NCI-H2029 (cell line): Measurements from ENCODE around the gene SUPT6H.
A peak's percentile ranks its signal among the peaks of the same experiment; 100 is the strongest.
"Not testable (repeated sequence)": the region's sequence is repeated elsewhere in the genome, so short reads cannot be mapped to it uniquely, and the experiment has no call there.

Experiments used
- DNase-seq: peaks from one replicate; lab custom pipeline; 2025; lab: John Stamatoyannopoulos, UW

SUPT6H gene

DNA sequence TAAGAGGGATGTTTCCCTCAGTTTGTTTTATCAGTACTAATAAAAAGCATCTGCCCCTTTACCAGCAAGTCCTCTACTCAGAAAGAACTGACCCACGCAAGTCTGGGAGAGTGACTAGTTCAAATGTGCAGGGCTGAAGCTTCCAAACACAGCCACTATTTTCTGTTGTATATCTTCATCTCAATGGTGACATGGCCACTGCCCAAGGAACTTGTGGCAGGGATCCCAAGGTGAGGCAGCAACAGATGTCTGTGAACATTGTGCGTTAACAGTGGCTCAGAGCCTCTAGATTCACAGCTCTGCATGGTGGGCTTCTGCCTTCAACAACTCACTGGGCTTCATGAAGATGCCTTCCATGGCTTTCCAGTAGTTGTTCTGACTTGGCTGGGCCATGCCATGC, 13.3 kb upstream of the SUPT6H start:
- DNase-seq, result no peak

DNA sequence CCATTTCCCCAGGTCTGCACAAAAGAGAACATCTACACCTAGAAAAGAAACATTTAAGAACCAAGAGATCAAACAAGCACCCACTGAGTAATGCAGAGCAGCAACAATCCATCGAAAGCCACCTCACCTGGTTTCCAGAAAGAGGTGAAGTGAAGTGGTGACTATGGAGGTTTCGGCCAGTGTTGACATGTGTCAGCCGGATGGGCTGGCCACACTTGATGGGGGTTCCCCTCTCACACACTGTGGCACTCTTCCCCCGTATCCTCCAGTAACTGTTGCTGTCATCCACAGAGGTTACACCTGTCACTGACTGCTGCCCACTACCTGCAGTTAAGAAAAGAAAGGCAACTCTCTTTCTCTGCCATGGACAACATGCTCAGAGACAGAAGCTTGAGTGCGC, 6.8 kb upstream of the SUPT6H start:
- DNase-seq, result no peak

DNA sequence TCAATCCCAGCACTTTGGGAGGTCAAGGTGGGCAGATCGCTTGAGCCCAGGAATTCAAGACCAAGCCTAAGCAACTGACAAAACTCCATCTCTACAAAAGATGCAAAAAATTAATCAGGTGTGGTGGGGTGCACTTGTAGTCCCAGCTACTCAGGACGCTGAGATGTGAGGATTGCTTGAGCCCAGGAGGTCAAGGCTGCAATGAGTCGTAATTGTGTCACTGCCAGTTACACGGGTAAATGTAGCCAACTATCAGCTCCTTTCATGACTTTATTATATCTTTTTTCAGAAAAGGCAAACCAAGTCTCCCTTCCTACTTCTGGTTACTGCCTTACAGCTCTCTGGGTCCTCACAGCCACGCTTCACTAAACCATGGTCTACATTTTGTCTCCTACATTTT, 4.2 kb upstream of the SUPT6H start:
- no peak for DNase-seq

DNA sequence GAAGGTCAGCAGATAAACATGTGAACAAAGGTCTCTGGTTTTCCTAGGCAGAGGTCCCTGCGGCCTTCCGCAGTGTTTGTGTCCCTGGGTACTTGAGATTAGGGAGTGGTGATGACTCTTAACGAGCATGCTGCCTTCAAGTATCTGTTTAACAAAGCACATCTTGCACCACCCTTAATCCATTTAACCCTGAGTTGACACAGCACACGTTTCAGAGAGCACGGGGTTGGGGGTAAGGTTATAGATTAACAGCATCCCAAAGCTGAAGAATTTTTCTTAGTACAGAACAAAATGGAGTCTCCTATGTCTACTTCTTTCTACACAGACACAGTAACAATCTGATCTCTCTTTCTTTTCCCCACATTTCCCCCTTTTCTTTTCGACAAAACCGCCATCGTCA, 3.7 kb upstream of the SUPT6H start:
- not testable (repeated sequence) for DNase-seq

DNA sequence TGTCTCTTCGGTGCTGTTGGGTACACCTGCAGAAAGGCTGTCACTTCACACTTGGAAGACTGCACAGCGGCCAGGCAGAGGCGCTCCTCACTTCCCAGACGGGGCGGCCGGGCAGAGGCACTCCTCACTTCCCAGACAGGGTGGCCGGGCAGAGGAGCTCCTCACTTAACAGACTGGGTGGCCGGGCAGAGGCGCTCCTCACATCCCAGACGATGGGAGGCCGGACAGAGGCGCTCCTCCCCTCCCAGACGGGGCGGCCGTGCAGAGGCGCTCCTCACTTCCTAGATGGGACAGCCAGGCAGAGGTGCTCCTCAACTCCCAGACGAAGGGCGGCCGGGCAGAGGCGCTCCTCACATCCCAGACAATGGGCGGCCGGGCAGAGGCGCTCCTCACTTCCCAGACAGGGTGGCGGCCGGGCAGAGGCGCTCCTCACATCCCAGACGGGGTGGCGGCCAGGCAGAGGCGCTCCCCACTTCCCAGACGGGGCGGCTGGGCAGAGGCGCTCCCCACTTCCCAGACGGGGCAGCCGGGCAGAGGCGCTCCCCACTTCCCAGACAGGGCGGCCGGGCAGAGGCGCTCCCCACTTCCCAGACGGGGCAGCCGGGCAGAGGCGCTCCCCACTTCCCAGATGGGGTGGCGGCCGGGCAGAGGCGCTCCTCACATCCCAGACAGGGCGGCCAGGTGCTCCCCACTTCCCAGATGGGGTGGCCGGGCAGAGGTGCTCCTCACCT, 3.1 kb upstream of the SUPT6H start:
- DNase-seq, result not testable (repeated sequence)

DNA sequence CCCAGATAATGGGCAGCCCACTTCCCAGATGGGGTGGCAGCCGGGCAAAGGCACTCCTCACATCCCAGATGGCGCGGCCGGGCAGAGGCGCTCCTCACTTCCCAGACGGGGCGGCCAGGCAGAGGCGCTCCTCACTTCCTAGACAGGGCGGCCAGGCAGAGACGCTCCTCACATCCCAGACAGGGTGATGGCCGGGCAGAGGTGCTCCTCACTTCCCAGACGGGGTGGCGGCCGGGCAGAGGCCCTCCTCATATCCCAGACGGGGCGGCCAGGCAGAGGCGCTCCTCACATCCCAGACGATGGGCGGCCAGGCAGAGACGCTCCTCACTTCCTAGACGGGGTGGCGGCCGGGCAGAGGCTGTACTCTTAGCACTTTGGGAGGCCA, 2.5 kb upstream of the SUPT6H start:
- DNase-seq, result not testable (repeated sequence)

DNA sequence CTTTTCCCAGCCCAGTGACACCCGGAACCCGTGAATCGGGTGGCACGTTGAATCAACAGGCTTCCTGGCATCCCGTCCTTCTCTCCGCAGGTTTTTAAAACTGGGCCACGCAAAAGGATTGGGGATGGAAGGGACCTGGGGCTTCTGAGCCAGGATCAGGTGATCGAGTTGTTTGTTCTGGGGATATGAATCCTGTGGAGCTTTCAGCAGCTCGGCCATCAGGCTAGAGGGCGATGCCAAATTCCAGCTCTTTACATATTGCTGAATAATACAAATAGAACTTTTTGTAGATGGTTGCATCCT, 473 bp downstream of the SUPT6H start:
- no peak for DNase-seq

DNA sequence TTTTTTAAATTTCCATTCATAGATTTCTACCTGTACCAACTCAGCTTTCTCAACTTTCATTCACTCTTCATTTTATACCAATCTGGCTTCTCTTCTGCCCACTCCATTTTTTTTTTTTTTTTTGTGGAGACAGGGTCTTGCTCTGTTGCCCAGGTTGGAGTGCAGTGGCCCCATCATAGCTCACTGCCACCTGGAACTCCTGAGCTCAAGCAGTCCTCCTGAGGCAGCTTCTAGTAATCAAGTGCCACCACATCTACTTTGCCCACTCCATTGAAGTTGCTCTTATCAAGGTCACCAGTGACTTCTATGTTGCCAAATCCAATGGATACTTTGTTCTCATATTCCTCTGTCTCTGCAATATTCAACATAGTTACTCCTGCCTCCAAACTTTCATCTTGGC, 1.7 kb downstream of the SUPT6H start:
- no peak for DNase-seq

DNA sequence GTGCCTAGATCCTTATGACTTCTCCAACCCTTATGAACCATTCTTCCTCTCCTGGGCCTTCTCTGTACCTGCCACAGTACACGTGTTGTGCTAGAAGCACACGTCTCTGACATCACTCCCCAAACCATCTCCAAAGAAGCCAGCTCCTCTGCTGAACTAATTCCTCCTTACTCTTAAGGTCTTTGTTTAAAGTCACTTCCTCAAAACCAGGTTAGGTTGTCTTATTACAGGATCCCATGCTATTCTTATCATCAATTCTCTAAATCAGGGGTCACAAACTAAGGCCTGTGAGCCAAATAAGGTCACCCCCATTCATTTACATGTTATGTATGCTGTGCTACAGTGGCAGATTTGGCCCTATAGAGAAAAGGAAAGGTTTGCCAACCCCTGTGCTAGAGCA, 4.0 kb downstream of the SUPT6H start:
- no peak for DNase-seq

DNA sequence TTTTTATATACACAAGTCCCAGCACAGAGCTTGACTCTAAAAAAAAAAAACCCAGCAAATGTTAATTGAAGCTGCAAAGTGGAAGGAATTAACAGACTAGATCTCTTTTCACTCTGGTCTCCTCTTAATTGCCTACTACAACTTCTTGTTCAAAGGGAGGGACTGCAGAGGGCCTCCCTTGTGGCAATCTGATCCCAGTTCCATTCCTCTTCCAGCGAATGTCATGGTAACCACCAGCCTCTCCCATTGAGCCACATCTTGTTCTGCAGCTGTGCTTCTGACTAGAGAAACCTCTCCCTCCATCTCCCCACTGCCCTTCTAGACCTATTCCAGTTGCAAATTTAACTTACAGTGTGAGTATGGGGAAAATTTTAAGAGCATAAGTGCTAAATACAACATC, 5.9 kb downstream of the SUPT6H start:
- no peak for DNase-seq

DNA sequence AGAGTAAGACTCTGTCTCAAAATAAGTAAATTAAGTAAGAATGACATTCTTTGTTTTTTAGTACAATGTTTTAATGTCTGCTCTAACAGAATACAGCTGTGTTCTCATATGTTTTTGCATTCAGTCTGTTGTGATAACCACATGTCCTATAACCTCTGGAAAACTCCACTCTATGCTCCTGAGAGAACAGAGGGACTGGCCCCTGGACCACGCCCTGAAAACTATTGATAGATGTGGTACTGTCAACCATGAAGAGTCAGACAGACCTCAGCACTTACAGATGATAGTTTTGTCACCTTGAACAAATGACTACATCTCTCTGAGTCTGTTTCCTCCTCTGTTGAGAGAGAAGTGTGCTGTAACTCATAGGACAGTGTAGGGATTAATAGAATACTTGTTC, 7.9 kb downstream of the SUPT6H start:
- DNase-seq, result no peak

DNA sequence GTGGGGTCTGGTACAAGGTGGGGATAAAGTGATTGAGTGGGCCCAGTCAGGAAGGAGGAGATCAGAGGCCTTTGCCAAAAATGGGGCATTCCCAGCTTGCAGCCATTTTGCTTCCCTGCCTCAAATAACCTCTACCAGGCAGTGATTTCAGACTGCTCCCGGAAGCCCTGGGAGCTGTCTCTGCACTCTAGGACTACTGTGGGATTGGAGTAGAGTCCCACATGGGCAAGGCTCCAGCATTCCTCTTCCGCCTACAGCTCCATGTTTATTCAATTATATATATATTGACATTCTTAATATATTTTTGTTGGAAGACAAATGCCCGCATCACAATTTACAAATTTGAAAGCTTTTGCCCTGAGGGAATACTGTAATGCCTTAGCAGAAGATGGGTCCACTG, 13.5 kb downstream of the SUPT6H start:
- DNase-seq, result no peak

DNA sequence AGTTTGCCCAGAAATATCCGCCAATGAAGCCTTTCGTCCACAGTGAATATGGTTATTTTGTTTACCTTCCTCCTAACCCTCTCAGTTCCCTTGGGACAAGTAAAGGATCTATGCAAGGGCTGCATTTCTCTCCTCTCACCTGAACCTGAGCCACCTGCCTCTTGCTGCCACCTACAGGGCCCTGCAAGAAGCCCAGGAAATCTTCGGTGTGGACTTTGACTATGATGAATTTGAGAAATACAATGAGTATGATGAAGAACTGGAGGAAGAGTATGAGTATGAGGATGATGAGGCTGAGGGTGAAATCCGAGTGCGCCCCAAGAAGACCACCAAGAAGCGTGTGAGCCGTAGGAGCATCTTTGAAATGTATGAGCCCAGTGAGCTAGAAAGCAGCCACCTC, 14.0 kb downstream of the SUPT6H start:
- DNase-seq, result no peak

DNA sequence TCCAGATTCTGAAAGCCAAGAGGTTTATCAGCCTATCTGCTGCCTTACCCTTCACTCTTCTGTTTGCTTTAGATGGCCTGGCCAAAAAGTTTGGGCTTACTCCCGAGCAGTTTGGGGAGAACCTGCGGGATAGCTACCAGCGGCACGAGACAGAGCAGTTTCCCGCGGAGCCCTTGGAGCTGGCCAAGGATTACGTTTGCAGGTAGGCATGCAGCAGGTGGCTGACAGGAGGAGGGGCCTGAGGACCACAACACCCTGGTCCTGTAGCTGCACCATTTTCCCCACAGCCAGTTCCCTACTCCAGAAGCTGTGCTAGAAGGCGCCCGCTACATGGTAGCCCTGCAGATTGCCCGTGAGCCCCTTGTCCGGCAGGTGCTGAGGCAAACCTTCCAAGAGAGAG, 20.6 kb downstream of the SUPT6H start:
- no peak for DNase-seq

DNA sequence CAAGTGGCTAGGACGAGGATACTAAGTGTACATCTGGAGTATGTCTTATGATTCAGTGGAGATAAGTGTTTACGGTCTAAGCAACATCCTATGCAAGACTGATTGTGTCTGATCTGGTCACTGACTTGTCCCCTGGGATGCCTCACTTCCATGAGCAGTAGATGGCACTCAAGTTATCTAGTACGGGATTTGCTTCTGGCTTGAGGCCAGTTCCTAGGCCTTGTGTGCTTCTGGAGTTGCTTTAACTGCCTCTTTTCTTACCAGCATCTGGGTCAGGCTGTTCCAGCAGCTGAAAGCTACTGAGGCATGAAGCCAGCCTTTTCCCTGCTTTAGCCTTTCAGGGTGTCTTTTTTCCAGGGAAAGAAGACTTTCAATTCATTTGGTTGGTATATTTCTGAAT, 23.0 kb downstream of the SUPT6H start:
- DNase-seq, result peak; percentile 26

DNA sequence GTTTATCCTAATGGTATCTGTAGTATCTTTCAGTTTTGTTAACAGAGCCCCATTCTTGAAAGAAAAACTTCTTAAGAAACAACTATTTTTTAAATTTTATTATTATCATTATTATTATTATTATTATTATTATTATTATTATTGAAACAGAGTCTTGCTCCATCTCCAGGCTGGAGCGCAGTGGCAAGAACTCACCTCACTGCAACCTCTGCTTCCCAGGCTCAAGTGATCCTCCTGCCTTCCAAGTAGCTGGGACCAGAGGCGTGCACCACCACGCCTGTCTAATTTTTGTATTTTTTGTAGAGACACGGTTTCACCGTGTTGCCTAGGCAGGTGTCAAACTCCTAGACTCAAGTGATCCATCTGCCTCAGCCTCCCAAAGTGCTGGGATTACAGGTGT, 23.4 kb downstream of the SUPT6H start:
- no peak for DNase-seq

DNA sequence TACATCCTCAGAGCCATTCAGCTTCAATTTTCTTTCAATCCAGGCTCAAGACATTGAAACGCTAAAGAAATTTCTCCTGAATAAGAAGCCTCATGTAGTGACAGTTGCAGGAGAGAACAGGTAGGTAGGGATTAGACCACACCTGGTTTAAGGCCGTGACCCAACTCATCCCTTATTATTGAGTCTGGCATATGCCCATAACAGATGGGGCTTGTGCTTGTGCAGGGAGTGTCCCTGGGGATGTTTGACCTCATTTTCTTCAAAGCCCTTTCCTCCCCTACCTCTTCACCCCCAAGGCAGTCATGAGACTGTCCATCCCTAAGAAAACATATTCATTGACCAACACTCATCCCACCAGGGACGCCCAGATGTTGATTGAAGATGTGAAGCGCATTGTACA, 24.3 kb downstream of the SUPT6H start:
- no peak for DNase-seq

DNA sequence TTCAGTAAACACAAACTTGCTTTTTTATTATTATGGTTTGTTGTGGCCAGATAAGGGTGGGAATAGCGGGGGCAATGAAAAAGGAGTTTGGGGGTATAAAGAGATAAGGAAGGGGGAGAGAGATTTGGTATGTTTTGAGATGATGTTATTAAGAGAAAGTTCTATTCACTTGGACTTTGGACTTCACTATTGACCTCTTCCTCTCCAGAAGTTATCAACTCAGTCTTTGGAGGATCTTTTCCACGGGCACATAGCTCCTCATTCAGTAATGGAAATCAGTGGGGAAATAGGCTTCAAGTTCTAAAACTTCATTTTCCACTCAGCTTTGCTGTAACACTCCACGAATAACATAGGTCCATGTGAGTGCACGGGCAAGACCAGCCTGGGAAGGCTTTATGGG, 26.5 kb downstream of the SUPT6H start:
- no peak for DNase-seq

DNA sequence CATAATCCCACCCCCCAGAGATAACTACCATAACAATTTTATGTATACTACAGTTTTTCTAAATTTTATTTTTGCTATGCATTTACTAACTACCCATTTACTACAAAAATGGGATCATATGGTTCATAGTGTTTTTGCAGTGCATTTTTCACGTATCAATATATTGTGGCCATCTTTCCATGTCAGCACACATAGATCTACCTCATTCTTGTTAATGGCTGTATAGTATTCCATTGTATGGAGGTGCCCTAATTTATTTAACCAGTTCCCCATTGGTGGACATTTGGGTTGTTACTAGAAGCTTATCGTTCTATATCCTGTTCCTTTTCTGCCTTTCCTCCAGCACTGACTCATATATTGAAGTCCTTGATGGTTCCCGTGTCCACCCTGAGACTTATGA, 27.0 kb downstream of the SUPT6H start:
- DNase-seq, result no peak

DNA sequence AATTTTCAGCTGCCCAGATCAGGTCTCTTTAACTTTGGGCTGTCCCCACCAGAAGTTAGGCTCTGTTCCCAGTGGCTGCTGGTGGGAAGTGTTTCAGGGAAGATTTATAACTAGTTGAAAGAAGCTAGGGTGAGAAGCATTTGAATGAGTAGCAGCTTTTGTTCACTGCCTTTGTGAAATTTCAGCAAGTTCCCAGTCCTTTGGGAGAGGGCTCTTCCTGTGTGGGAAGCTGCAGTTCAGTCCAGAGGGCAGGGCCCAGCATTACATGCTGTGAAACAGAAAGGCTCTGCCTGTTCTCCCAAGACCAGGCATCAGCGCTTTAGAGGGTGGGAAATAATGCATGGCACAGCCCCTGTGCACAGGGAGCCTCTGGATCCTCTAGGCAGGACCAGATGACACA, 31.9 kb downstream of the SUPT6H start:
- DNase-seq, result no peak

DNA sequence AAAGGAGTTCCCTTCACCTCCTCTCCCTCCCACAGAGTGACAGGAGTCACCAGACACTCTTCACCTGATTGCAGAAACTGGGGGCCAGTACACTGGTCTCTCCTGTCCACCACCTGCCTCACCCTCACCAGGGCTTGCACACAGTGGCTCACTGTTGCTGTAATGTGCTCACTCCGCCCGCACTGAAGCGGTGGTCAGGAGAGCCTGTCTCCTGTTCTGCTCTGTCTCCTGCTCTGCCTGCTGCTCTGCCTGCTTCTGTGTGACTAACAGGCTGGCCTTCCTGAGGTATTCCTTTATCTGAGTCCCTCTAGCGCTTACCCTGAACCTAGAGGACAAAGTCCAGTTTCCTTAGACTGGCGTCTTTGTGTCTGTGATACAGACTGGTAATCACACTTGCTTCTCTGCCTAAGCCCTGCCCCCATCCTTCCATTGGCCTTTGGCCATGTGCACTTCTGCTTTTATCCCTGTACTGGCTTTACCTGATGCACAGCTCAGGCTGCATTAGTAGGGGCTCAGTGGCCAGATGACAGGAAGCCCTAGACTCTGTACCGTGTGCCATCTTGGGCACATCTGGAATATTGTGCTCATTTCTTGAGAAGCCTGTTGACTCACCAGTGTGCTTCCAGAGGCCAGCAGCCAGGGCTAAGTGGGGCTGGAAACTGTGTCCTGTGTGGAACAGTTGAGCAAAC, 36.4 kb downstream of the SUPT6H start:
- DNase-seq, result no peak

DNA sequence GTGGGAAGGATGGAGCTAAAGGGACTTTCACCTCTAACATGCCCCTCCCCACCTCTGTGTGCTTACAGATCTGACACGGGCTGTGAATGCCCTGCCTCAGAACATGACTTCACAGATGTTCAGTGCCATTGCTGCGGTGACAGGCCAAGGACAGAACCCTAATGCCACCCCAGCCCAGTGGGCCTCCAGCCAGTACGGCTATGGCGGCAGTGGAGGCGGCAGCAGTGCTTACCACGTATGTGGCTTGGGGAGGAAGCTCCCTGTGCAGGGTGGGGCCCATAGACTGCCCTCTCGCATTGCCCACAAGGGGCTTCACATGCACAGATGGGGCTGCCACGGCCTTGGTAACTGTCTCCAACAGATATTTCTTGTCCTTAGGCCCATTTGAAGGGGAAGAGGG, 38.3 kb downstream of the SUPT6H start:
- no peak for DNase-seq

DNA sequence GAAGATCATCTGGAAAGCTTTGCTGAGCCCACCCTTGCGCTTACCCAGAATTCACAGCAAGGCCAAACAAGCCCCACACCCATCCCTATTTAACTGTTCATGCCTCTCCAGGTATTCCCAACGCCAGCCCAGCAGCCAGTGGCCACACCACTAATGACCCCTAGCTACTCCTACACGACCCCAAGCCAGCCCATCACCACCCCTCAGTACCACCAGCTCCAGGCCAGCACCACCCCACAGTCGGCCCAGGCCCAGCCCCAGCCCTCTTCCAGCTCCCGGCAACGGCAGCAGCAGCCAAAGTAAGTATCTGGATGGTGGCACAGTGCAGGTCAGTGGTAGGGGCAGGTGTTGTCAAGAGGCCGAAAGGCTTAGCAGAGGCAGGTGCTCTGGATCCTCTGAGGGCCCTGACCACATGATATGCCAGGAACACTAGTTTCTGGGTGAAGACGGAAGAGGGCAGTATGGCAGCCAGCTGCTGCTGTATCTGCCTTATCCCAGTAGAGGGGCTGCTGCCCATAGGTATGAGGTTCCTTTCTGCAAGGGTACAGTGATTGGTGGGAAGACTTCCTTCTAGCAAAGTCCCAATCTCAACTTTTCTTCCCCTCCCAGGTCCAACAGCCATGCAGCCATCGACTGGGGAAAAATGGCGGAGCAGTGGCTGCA, 39.0 kb downstream of the SUPT6H start:
- DNase-seq, result no peak
